Hepatocyte (in vitro differentiated cells): ENCODE data around the gene GPNMB.

Experiments used
- EZH2 ChIP-seq: fragments of 200-600 bp; sonication (generic); IDR thresholded peaks from 2 replicates; pipeline ENCODE4 v1.6.1; 2016; ENCODE audit warnings: antibody characterized with exemption, mild to moderate bottlenecking, borderline replicate concordance
- TF ChIP-seq, protein P1 (sequence below): fragments of 200-600 bp; sonication (generic); IDR thresholded peaks from 2 replicates; pipeline ENCODE4 v1.5.1; 2016; ENCODE audit warnings: antibody characterized with exemption, mild to moderate bottlenecking; ENCODE audit not compliant: poor library complexity

DNA sequence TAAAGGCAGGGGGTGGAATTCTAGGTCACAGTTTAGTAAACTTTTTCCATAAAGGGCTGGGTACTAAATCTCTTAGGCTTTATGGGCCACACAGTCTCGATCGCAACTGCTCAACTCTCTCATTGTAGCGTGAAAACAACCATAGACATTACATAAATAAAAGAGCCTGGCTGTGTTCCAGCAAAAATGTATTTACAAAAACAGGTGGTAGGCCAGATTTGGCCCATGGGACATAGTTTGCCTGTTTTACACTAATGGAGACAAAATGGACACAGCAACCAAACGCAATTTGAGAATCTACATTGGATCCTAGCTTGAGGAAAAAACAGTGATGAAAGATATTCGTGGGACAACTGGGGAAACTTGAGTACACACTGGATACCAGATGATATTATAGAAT lies 29.3 kb downstream of the GPNMB start:
- TF ChIP-seq, protein P1, sequence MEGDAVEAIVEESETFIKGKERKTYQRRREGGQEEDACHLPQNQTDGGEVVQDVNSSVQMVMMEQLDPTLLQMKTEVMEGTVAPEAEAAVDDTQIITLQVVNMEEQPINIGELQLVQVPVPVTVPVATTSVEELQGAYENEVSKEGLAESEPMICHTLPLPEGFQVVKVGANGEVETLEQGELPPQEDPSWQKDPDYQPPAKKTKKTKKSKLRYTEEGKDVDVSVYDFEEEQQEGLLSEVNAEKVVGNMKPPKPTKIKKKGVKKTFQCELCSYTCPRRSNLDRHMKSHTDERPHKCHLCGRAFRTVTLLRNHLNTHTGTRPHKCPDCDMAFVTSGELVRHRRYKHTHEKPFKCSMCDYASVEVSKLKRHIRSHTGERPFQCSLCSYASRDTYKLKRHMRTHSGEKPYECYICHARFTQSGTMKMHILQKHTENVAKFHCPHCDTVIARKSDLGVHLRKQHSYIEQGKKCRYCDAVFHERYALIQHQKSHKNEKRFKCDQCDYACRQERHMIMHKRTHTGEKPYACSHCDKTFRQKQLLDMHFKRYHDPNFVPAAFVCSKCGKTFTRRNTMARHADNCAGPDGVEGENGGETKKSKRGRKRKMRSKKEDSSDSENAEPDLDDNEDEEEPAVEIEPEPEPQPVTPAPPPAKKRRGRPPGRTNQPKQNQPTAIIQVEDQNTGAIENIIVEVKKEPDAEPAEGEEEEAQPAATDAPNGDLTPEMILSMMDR: no peak
- TF ChIP-seq EZH2: no peak
